ENCODE data around the gene GJD3.
A peak's percentile ranks its signal among the peaks of the same experiment; 100 is the strongest.

The GJD3 gene

GRCh38 chr17:40321961-40322357 lies 42.6 kb downstream of the GJD3 start:
- peak; percentile 78 to 86 for DNase-seq

GRCh38 chr17:40321524-40321929 lies 43.0 kb downstream of the GJD3 start:
- peak; percentile 60 to 81 for DNase-seq

GRCh38 chr17:40320756-40321523 lies 43.6 kb downstream of the GJD3 start:
- no peak for DNase-seq

- DNase-seq = no peak
Measured at GRCh38 chr17:40319651-40320540, 44.6 kb downstream of the GJD3 start.

GRCh38 chr17:40318830-40319391 lies 45.6 kb downstream of the GJD3 start:
- no peak for DNase-seq

- DNase-seq = peak; percentile 95 to 96
Measured at GRCh38 chr17:40317880-40318829, 46.4 kb downstream of the GJD3 start.

GRCh38 chr17:40317345-40317873 lies 47.1 kb downstream of the GJD3 start:
- DNase-seq = no peak

GRCh38 chr17:40316571-40317344 lies 47.8 kb downstream of the GJD3 start:
- DNase-seq = no peak

- DNase-seq = no peak
Measured at GRCh38 chr17:40315678-40316570, 48.6 kb downstream of the GJD3 start.

- no peak for DNase-seq
Measured at GRCh38 chr17:40315206-40315605, 49.3 kb downstream of the GJD3 start.

GRCh38 chr17:40314584-40314956 lies 50.0 kb downstream of the GJD3 start:
- peak; percentile 70 to 82 for DNase-seq

- peak in 1 of 2 experiments; percentile 46 for DNase-seq
Measured at GRCh38 chr17:40313668-40314583, 50.6 kb downstream of the GJD3 start.

Data from NCI-H2081 (cell line).